NB4 (cell line): ENCODE results near the gene CACTIN.

Experiments used
- DNase-seq: peaks from one replicate; pipeline ENCODE4 v3.0.0; 2010; ENCODE audit warnings: low read depth
- H3K4me3 ChIP-seq: one replicate; pipeline ENCODE4 v1.5.1; 2011; ENCODE audit warnings: mild to moderate bottlenecking, low read depth, low read length, moderate library complexity
- CTCF ChIP-seq: IDR thresholded peaks from one replicate; pipeline ENCODE4 v1.5.1; 2012; ENCODE audit warnings: low read depth, low read length
- MAX ChIP-seq: IDR thresholded peaks from 2 replicates; pipeline ENCODE4 v1.6.1; 2011; ENCODE audit warnings: low read depth, low read length
- MYC ChIP-seq: IDR thresholded peaks from 2 replicates; pipeline ENCODE4 v1.6.1; 2011; ENCODE audit warnings: low read depth, low read length
- POLR2A ChIP-seq: IDR thresholded peaks from 2 replicates; pipeline ENCODE4 v1.6.1; 2011; ENCODE audit warnings: mild to moderate bottlenecking; ENCODE audit not compliant: insufficient read length; ENCODE audit errors: extremely low read depth

CACTIN gene

GRCh38 chr19:3605361-3605760 is 21.2 kb downstream of the CACTIN start:
- H3K4me3 ChIP-seq, result no peak overlapping the region
- no peak for DNase-seq
- TF ChIP-seq MAX (no peak), MYC (no peak)

GRCh38 chr19:3604987-3605343 is 21.6 kb downstream of the CACTIN start:
- H3K4me3 ChIP-seq, result no peak overlapping the region
- peak; percentile 59 for TF ChIP-seq MYC
- no peak for TF ChIP-seq CTCF
- TF ChIP-seq MAX, result peak; percentile 32; the same call in 1 of the 2 replicates
- no peak for TF ChIP-seq POLR2A
- peak; percentile 79 for DNase-seq

GRCh38 chr19:3604227-3604986 is 22.2 kb downstream of the CACTIN start:
- TF ChIP-seq POLR2A, result peak; percentile 19
- no peak for TF ChIP-seq CTCF
- no peak for DNase-seq
- H3K4me3 ChIP-seq, result no peak overlapping the region

- no peak for DNase-seq
- no peak overlapping the region for H3K4me3 ChIP-seq
- no peak for TF ChIP-seq MYC
- TF ChIP-seq CTCF, result no peak
- TF ChIP-seq POLR2A, result no peak
- TF ChIP-seq MAX, result no peak
Measured at GRCh38 chr19:3603121-3603811, 23.3 kb downstream of the CACTIN start.

GRCh38 chr19:3601021-3601420 is 25.6 kb downstream of the CACTIN start:
- no peak for TF ChIP-seq MYC
- no peak for TF ChIP-seq CTCF
- TF ChIP-seq POLR2A, result no peak
- no peak for TF ChIP-seq MAX
- no peak overlapping the region for H3K4me3 ChIP-seq
- DNase-seq, result no peak

- no peak for DNase-seq
- no peak overlapping the region for H3K4me3 ChIP-seq
- peak; percentile 18 for TF ChIP-seq CTCF
- no peak for TF ChIP-seq MAX
Measured at GRCh38 chr19:3599776-3600187, 26.8 kb downstream of the CACTIN start.
